Smooth muscle cell (in vitro differentiated cells): ENCODE measurements around the gene APOBEC3G. TPM values are rescaled to one million over a fixed set of nuclear protein-coding genes. Genes with fewer than 3 reads are reported as not detected.

Experiments
- DNase-seq: peaks from one replicate; lab custom pipeline; 2025; ENCODE audit not compliant: unreplicated experiment; lab: John Stamatoyannopoulos, UW
- H2AFZ ChIP-seq: fragments of 200-600 bp; sonication (generic); 2 replicates; pipeline ENCODE4 v1.6.0; 2016; ENCODE audit warnings: antibody characterized with exemption, low read depth, mild to moderate bottlenecking
- H3F3A ChIP-seq: fragments of 200-600 bp; sonication (generic); 2 replicates; pipeline ENCODE4 v1.6.0; 2017; ENCODE audit warnings: antibody characterized with exemption, low read depth
- H3K27ac ChIP-seq: fragments of 200-600 bp; sonication (generic); 2 replicates; pipeline ENCODE4 v1.5.1; 2016; ENCODE audit warnings: low read depth, mild to moderate bottlenecking
- H3K27me3 ChIP-seq: fragments of 200-600 bp; sonication (generic); 2 replicates; pipeline ENCODE4 v1.6.1; 2016; ENCODE audit warnings: low read depth, mild to moderate bottlenecking
- H3K36me3 ChIP-seq: fragments of 200-600 bp; sonication (generic); 2 replicates; pipeline ENCODE4 v1.5.1; 2016; ENCODE audit warnings: low read depth
- H3K4me1 ChIP-seq: fragments of 200-600 bp; sonication (generic); 2 replicates; pipeline ENCODE4 v1.5.1; 2016; ENCODE audit warnings: low read depth
- H3K4me2 ChIP-seq: fragments of 200-600 bp; sonication (generic); 2 replicates; pipeline ENCODE4 v1.6.0; 2016; ENCODE audit warnings: mild to moderate bottlenecking
- H3K4me3 ChIP-seq: fragments of 200-600 bp; sonication (generic); 2 replicates; pipeline ENCODE4 v1.5.1; 2016; ENCODE audit warnings: mild to moderate bottlenecking
- H3K79me2 ChIP-seq: fragments of 200-600 bp; sonication (generic); 2 replicates; pipeline ENCODE4 v1.6.0; 2016; ENCODE audit warnings: low read depth, mild to moderate bottlenecking
- H3K9ac ChIP-seq: fragments of 200-600 bp; sonication (generic); 2 replicates; pipeline ENCODE4 v1.6.0; 2016; ENCODE audit warnings: low read depth
- H3K9me3 ChIP-seq: fragments of 200-600 bp; sonication (generic); replicated peaks from 2 replicates; pipeline ENCODE4 v1.5.1; 2016; ENCODE audit warnings: low read depth
- H4K20me1 ChIP-seq: fragments of 200-600 bp; sonication (generic); 2 replicates; pipeline ENCODE4 v1.6.0; 2016; ENCODE audit warnings: low read depth
- WGBS: methylation state at CpG from one replicate; pipeline ENCODE4 v1.1.7; 2016; ENCODE audit warnings: low lambda C conversion rate; 5-methylcytosine and 5-hydroxymethylcytosine counted together
- polyA plus RNA-seq: library from polyadenylated mRNA; unstranded; fragments of >200 nt; fragmentation: Nextera tagmentation; extraction: Ambion mirVana; gene quantifications from 2 replicates; pipeline ENCODE4 v1.2.1, GENCODE V29; 2016
- total RNA-seq: library from RNA; depleted of rRNA; stranded (reverse); fragments of >200 nt; gene quantifications from 2 replicates; pipeline ENCODE4 v1.2.3, GENCODE V29; 2014
- TF ChIP-seq, protein P1 (sequence below): fragments of 200-600 bp; sonication (generic); IDR thresholded peaks from 2 replicates; pipeline ENCODE4 v1.5.1; 2017; ENCODE audit warnings: borderline replicate concordance, mild to moderate bottlenecking, antibody characterized with exemption; ENCODE audit not compliant: insufficient read depth, poor library complexity, severe bottlenecking

The APOBEC3G gene
- total and polyA plus RNA-seq, 2 experiments from 2014 or later = 2.9 to 10.3 TPM

DNA sequence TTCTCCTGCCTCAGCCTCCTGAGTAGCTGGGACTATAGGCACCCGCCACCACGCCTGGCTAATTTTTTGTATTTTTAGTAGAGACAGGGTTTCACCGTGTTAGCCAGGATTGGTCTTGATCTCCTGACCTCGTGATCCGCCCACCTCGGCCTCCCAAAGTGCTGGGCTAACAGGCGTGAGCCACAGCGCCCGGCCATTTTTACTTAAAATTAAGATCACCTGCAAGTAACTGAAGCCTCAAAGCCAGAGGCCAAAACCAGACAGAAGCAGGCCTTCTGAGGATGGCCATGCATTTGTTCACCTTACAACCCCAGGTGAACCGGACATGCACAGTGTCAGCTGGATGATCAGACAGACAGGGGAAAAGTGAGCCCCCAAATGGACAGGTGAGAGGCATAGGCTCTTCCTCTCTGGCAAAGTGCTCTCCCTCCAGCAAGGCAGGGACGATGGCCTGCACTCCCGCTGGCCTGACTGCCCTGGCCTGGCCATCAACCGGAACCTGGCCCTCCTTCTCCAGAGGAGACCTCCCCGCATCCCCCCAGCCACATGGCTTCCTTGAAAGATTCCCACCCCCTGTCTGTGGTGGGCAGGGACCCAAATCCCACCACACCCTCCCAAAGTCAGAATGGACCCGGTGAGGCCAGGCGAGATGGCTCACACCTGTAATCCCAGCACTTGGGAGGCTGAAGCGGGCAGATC, 45.8 kb downstream of the APOBEC3G start:
- Histone ChIP-seq H4K20me1 (no peaks in the 10 kb centered on the region), H3F3A (no peaks in the 10 kb centered on the region), H2AFZ (no peak overlapping the region), H3K27me3 (no peaks in the 10 kb centered on the region), H3K36me3 (no peaks in the 10 kb centered on the region), H3K27ac (no peak overlapping the region), H3K4me1 (peaks cover 6% of the 10 kb centered on the region), H3K4me3 (no peak overlapping the region), H3K4me2 (no peak overlapping the region), H3K79me2 (no peaks in the 10 kb centered on the region), H3K9me3 (no peaks in the 10 kb centered on the region), H3K9ac (no peak overlapping the region)
- TF ChIP-seq, protein P1, sequence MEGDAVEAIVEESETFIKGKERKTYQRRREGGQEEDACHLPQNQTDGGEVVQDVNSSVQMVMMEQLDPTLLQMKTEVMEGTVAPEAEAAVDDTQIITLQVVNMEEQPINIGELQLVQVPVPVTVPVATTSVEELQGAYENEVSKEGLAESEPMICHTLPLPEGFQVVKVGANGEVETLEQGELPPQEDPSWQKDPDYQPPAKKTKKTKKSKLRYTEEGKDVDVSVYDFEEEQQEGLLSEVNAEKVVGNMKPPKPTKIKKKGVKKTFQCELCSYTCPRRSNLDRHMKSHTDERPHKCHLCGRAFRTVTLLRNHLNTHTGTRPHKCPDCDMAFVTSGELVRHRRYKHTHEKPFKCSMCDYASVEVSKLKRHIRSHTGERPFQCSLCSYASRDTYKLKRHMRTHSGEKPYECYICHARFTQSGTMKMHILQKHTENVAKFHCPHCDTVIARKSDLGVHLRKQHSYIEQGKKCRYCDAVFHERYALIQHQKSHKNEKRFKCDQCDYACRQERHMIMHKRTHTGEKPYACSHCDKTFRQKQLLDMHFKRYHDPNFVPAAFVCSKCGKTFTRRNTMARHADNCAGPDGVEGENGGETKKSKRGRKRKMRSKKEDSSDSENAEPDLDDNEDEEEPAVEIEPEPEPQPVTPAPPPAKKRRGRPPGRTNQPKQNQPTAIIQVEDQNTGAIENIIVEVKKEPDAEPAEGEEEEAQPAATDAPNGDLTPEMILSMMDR = no peak
- DNase-seq = no peak
- 94% methylated on average over 17 of the region's 17 CpGs for WGBS

DNA sequence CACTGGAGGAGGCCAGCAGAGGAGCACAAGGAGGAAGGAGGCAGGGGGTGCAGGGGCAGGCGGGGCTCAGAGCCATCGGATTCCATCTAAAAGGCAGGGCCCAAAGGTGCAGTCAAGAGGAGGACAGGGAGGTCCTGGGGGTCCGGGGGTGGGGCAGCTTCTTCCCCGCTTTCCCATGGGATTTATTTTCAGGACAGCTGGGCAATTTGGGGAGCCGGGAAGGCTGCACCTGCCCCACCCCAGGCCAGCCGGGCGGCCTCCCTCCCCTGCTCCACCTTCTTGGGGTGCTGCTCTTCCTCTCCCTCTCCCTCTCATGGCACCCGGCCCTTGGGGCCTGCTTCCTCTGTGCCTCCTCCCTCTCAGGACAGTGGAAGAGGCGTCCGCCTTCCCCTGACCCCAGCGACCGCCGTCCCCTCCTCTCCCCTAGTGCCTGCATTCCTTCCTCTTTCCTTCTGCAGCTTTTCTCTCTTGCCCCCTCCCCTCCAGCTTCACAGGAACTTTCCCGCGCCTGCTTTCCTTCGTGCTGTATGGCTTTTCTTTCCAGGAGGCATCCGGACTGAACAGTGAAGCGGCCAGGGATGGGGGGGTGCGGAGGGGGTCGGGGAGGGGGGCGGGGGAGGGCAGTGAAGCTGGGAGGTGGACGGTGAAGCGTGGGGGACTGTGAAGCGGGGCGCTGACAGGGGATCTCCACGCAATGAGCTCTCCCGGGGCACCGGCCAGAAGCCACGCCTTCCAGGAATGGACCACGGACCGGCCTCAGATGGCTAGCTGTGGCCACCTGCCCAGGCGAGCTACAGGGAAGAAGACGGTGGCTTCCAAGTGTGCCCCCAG, 46.9 kb downstream of the APOBEC3G start:
- Histone ChIP-seq H3K4me1 (peaks cover 6% of the 10 kb centered on the region), H3K4me3 (no peak overlapping the region), H2AFZ (no peak overlapping the region), H3K9ac (no peak overlapping the region), H3K27me3 (no peaks in the 10 kb centered on the region), H3K9me3 (no peaks in the 10 kb centered on the region), H3K27ac (no peak overlapping the region), H4K20me1 (no peaks in the 10 kb centered on the region), H3K4me2 (no peak overlapping the region), H3K36me3 (no peaks in the 10 kb centered on the region), H3K79me2 (no peaks in the 10 kb centered on the region), H3F3A (no peaks in the 10 kb centered on the region)
- TF ChIP-seq, protein P1 = no peak
- DNase-seq = no peak
- WGBS = 31% methylated on average over 19 of the region's 33 CpGs

DNA sequence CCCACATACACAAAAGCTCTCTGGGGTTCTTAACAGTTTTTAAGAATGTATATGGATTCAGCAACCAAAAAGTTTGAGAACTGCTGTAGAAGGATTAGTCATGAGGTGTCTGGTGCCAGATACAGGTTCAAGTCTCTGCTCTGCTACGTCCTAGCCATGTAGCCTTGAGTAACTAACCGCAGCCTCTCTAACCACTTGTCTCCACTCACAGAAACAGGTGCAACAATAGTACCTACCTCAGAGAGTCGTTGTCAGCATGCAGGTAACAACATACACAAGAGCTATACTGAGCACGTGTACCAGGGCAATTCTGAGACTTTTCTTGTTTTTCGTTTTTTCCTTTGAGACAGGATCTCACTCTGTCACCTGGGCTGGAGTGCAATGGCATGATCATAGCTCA, 48.5 kb downstream of the APOBEC3G start:
- H4K20me1 ChIP-seq = no peaks in the 10 kb centered on the region
- H3K27ac ChIP-seq = no peak overlapping the region
- H2AFZ ChIP-seq = no peak overlapping the region
- no peaks in the 10 kb centered on the region for H3K9me3 ChIP-seq
- peaks cover 15% of the 10 kb centered on the region for H3K4me1 ChIP-seq
- TF ChIP-seq, protein P1 = no peak
- 92% methylated on average over 5 of the region's 5 CpGs for WGBS
- DNase-seq = no peak
- H3K36me3 ChIP-seq = no peaks in the 10 kb centered on the region
- H3F3A ChIP-seq = no peaks in the 10 kb centered on the region
- no peaks in the 10 kb centered on the region for H3K79me2 ChIP-seq
- no peak overlapping the region for H3K4me2 ChIP-seq
- no peaks in the 10 kb centered on the region for H3K27me3 ChIP-seq
- H3K9ac ChIP-seq = no peak overlapping the region
- no peak overlapping the region for H3K4me3 ChIP-seq
